Ovary (tissue), 3 donors: ENCODE results near the gene GRK3.

Source experiments
- CTCF ChIP-seq, 3 donors: fragments of 450-650 bp in 2 of 3; fragments of 200-600 bp in 1 of 3; IDR thresholded peaks; one replicate each; pipeline versions ENCODE4 v1.5.1 to v1.8.0; 2016 to 2022; ENCODE audit warnings: antibody characterized with exemption in 3 of 3, mild to moderate bottlenecking in 1 of 3
- EP300 ChIP-seq: sonication (generic); formaldehyde crosslinking; IDR thresholded peaks from one replicate; pipeline ENCODE4 v1.6.1; 2017; ENCODE audit warnings: antibody characterized with exemption
- POLR2A ChIP-seq: fragments of 450-650 bp; IDR thresholded peaks from one replicate; pipeline ENCODE4 v1.6.1; 2017; ENCODE audit warnings: antibody characterized with exemption, mild to moderate bottlenecking, moderate library complexity
- donor health status: DM: no; HTN: no; CAD: no.

- TF ChIP-seq CTCF (IDR thresholded peaks at IDR 0.05) (no peak), EP300 (no peak), POLR2A (no peak)
These were observed 132.7 kb downstream of the GRK3 start for GRCh38 chr22:25697181-25697664.
